Measurements from ENCODE around the gene PTRH2. TPM values are rescaled to one million over a fixed set of nuclear protein-coding genes. Genes with fewer than 3 reads are reported as not detected.

Gene PTRH2
- total and polyA plus RNA-seq, 2 of the 8 experiments (the other 6 are each of a cell fraction or from before 2014, with no cell fraction given): 39.4 to 43.2 TPM

DNA sequence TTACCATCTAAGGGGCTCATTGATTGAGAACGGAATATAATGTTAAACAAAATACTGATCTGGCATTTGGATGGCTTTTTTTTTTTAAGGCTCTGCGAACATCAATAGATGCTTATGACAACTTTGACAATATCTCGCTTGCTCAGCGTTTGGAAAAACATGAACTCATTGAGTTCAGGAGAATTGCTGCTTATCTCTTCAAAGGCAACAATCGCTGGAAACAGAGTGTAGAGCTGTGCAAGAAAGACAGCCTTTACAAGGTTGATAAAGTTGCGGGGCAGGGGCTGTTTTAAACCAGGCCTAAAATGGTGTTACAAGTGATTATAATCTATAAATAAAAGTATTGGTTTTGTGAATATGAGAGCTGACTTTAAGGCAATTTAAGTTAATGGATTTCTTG, 22.3 kb downstream of the PTRH2 start:
- Histone ChIP-seq H3K4me2 (ENCODE audit: insufficient read depth in 1 of 2, low read depth in 2 of 2, low read length in 2 of 2) (no peak overlapping the region), H2BK20ac (ENCODE audit: low read length) (no peak overlapping the region), H3K56ac (replicated peaks; ENCODE audit: insufficient read length, low read depth, low read length) (no peak overlapping the region), H2AFZ (ENCODE audit: low read length) (no peak overlapping the region), H3K9me3 (ENCODE audit: insufficient read depth in 2 of 2, low read depth in 1 of 2, low read length in 1 of 2) (no peaks in the 10 kb centered on the region), H3K79me1 (ENCODE audit: low read depth, low read length) (no peaks in the 10 kb centered on the region), H4K8ac (ENCODE audit: extremely low read depth, insufficient read depth, low read length) (no peak overlapping the region; the same call in 1 of the 2 replicates), H2AK5ac (ENCODE audit: low read depth, low read length) (no peak overlapping the region), H3K79me2 (ENCODE audit: control insufficient read depth in 1 of 2, insufficient read depth in 2 of 2, low read length in 2 of 2) (no peaks in the 10 kb centered on the region), H3K36me3 (ENCODE audit: control insufficient read depth in 2 of 4, insufficient read depth in 4 of 4, low read length in 3 of 4) (peaks cover 24 to 97% (median 73%) of the 10 kb centered on the region in 4 experiments), H3K27ac (ENCODE audit: low read depth, low read length) (no peak overlapping the region), H3K14ac (ENCODE audit: insufficient read length) (no peak overlapping the region), H4K91ac (replicated peaks; ENCODE audit: insufficient read length, low read length) (no peak overlapping the region), H4K5ac (ENCODE audit: insufficient read length, low read depth, low read length) (no peak overlapping the region), H3K23ac (ENCODE audit: insufficient read length) (no peak overlapping the region), H3K27me3 (replicated peaks in 1 of 4; ENCODE audit: control insufficient read depth in 3 of 4, extremely low read depth in 1 of 4, insufficient read depth in 3 of 4, low read length in 3 of 4) (no peaks in the 10 kb centered on the region), H3K4ac (replicated peaks; ENCODE audit: insufficient read length, low read depth, low read length) (no peak overlapping the region), H3K4me3 (ENCODE audit: extremely low read depth in 1 of 4, insufficient read depth in 2 of 4, low read depth in 3 of 4, low read length in 4 of 4) (no peak overlapping the region), H3K9ac (replicated peaks in 1 of 4; ENCODE audit: extremely low read depth in 1 of 4, low read depth in 3 of 4, low read length in 3 of 4) (no peak overlapping the region), H3K4me1 (replicated peaks in 1 of 4; ENCODE audit: control insufficient read depth in 3 of 4, insufficient read depth in 4 of 4, low read length in 3 of 4) (no peaks in the 10 kb centered on the region), H2BK120ac (replicated peaks; ENCODE audit: low read depth, low read length) (no peak overlapping the region), H2BK5ac (ENCODE audit: low read depth, low read length) (no peak overlapping the region), H4K20me1 (replicated peaks in 1 of 2; ENCODE audit: control insufficient read depth in 1 of 2, insufficient read depth in 2 of 2, low read length in 2 of 2) (peaks cover 2 to 3% of the 10 kb centered on the region in 2 experiments), H2BK15ac (ENCODE audit: low read length) (no peak overlapping the region), H3K23me2 (ENCODE audit: low read depth, low read length) (no peaks in the 10 kb centered on the region), H2BK12ac (ENCODE audit: low read depth, low read length) (no peak overlapping the region), H3K18ac (ENCODE audit: extremely low read depth, low read length) (no peak overlapping the region)
- FAIRE-seq (no peak), DNase-seq (ENCODE audit: low read depth in 1 of 2, low spot score in 2 of 2) (no peak)
- no peak for TF ChIP-seq GTF2F1 (IDR thresholded peaks at IDR 0.05; ENCODE audit: borderline replicate concordance, low read depth, low read length)
- WGBS, 2 experiments (ENCODE audit: extremely low coverage in 1 of 2, insufficient coverage in 1 of 2, insufficient read length in 1 of 2, insufficient replicate concordance in 2 of 2, low coverage in 1 of 2, low lambda C conversion rate in 2 of 2, missing lambda C conversion rate in 1 of 2): 97% methylated on average over 6 of the region's 6 CpGs; no CpG with 5 or more reads in 1 of the 2 experiments
- ChIA-PET POLR2A (ENCODE audit: partially characterized antibody) (interaction anchor here (1.5 to 1.8 kb wide), 2 partner anchors 10 to 65 kb away, joined by 3 to 4 read pairs; partner anchors contain the start of gene CLTC), CTCF (ENCODE audit: partially characterized antibody) (interaction anchor here (0.7 kb wide), 1 partner anchor 8 kb away, joined by 3 read pairs; no protein-coding TSS in a partner anchor)

Data from H1 (cell line).